Neural crest cell (in vitro differentiated cells): ENCODE data around the gene DIP2C. TPM values are rescaled to one million over a fixed set of nuclear protein-coding genes. Genes with fewer than 3 reads are reported as not detected.

Source experiments
- DNase-seq: peaks from one replicate; pipeline ENCODE4 v3.0.0; 2021; ENCODE audit warnings: low read depth, mixed read lengths, low spot score
- H3K27ac Mint-ChIP-seq: one replicate; pipeline ENCODE4 v1.8.0; 2021; ENCODE audit warnings: mild to moderate bottlenecking, mixed read lengths; ENCODE audit not compliant: unreplicated experiment
- H3K27me3 Mint-ChIP-seq: 2 replicates; pipeline ENCODE4 v1.8.0; 2021; ENCODE audit warnings: low read depth, mild to moderate bottlenecking, mixed read lengths
- H3K36me3 Mint-ChIP-seq: 2 replicates; pipeline ENCODE4 v1.8.0; 2021; ENCODE audit warnings: low read depth, mild to moderate bottlenecking, mixed read lengths
- H3K4me1 Mint-ChIP-seq: 2 replicates; pipeline ENCODE4 v1.8.0; 2021; ENCODE audit warnings: mixed read lengths
- H3K4me3 Mint-ChIP-seq: one replicate; pipeline ENCODE4 v1.8.0; 2021; ENCODE audit warnings: mild to moderate bottlenecking, mixed read lengths
- H3K9me3 Mint-ChIP-seq: 2 replicates; pipeline ENCODE4 v1.8.0; 2021; ENCODE audit warnings: mixed read lengths
- total RNA-seq: library from RNA; stranded (reverse); gene quantifications from 2 replicates; pipeline ENCODE4 v1.2.1, GENCODE V29; 2021
- TF ChIP-seq, protein P1 (sequence below): fragments of 200-600 bp; sonication (generic); conservative IDR thresholded peaks from 2 replicates; pipeline ENCODE4 v1.5.0; 2021; ENCODE audit warnings: antibody characterized with exemption, mild to moderate bottlenecking

DIP2C gene
- total RNA-seq, 1 donor from 2014 or later, result 21.7 TPM

DNA sequence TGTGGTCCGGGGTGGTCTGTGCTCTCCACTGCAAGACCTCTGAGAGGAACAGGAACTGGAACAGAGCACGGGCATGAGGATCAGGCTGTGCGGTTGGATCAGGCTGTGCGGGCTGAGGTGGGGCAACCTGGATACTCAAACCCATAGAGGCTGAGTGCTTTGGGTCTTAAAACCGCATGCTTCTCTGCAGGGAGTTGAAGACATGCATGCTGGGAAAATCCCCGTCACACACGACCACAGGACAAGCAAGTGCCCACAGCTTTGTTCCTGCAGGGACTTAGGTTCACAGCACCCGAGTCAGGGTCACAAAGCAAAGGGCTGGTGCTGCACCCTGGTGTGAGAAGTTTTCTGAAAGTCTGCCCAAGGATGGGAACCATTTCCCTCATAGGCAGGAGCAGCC, 333.0 kb downstream of the DIP2C start:
- H3K4me1 Mint-ChIP-seq, result peaks cover 4% of the 10 kb centered on the region
- H3K4me3 Mint-ChIP-seq, result no peak overlapping the region
- H3K27me3 Mint-ChIP-seq, result no peaks in the 10 kb centered on the region
- no peak for DNase-seq
- TF ChIP-seq, protein P1, sequence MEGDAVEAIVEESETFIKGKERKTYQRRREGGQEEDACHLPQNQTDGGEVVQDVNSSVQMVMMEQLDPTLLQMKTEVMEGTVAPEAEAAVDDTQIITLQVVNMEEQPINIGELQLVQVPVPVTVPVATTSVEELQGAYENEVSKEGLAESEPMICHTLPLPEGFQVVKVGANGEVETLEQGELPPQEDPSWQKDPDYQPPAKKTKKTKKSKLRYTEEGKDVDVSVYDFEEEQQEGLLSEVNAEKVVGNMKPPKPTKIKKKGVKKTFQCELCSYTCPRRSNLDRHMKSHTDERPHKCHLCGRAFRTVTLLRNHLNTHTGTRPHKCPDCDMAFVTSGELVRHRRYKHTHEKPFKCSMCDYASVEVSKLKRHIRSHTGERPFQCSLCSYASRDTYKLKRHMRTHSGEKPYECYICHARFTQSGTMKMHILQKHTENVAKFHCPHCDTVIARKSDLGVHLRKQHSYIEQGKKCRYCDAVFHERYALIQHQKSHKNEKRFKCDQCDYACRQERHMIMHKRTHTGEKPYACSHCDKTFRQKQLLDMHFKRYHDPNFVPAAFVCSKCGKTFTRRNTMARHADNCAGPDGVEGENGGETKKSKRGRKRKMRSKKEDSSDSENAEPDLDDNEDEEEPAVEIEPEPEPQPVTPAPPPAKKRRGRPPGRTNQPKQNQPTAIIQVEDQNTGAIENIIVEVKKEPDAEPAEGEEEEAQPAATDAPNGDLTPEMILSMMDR, result no peak
- peaks cover 23% of the 10 kb centered on the region for H3K36me3 Mint-ChIP-seq
- no peak overlapping the region for H3K27ac Mint-ChIP-seq
- H3K9me3 Mint-ChIP-seq, result no peaks in the 10 kb centered on the region

DNA sequence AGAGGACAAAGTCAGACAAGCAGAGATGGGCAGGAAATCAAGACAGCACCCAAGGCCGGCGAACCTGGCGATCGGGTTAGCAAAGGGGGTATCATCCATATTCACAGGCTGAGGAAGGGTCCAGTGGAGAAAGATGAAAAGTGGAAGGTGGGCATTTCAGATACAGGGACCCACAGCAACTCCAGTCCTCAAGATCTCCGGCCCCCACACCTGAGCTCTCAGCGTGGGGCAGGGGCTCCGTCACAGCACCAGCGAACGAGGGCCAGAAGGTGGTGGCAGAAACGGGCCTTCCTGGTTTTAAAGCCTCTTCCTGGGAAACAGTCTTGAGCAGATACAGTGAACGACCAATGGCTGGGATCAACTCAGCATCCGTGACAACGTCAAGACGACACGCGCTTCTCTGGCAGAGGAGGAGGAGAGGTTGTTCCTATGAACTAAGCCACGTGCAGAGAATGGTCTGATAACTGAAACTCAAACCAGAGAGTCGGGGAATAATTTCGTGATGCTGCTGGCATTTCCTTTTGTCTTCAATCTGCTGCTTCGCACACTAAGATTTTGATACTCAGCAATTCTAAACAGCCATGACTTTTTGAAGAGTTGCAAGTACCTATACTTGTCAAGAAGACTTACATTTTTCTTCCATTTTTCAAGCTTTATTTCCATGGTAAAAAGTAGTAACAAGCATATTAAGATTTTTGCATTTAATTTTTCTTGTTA, 334.4 kb downstream of the DIP2C start:
- no peaks in the 10 kb centered on the region for H3K4me1 Mint-ChIP-seq
- H3K36me3 Mint-ChIP-seq, result peaks cover 26% of the 10 kb centered on the region
- peak overlapping the region; percentile 24 for H3K27ac Mint-ChIP-seq

DNA sequence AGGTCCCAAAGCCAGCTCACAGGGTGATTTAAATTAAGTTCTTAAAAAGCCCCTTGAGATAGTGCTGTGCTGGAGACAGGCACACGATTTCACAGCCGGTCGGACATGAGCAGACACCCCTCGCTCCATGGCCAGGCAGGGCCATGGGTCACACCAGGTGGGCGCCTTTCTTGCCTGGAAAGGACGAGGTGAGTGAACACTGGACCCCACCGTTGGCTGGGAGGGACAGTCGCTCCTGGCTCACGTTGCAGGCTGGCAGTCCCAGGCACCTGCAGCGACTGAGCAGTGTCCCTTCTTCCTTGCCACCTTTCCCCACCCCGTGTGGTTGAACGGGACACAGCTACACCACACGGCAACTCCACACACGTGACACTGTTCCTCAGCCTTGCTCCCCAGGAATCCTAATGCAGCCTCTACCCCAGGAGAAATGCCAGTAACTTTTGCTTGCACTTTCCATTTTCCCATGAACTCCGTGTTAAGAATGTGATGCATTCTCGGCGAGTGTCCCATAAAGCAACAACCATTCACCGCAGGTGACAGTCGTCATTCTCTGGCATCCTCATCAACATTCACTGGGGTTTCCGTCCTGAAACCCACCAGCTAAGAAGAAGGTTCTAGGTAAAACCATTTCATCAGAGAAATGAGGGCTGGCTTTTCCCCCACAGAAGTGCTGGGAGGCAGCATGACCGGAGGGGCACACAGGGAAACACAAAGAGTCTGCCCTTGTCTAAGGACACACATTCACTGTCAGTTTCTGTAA, 336.8 kb downstream of the DIP2C start:
- Mint-ChIP-seq H3K9me3 (peaks cover 3% of the 10 kb centered on the region), H3K4me1 (no peaks in the 10 kb centered on the region), H3K36me3 (peaks cover 40% of the 10 kb centered on the region), H3K27ac (no peak overlapping the region), H3K4me3 (no peak overlapping the region), H3K27me3 (no peaks in the 10 kb centered on the region)
- TF ChIP-seq, protein P1, result no peak
- DNase-seq, result no peak

More for the DNA sequence above, 334.4 kb downstream of the DIP2C start:
- Mint-ChIP-seq H3K4me3 (no peak overlapping the region), H3K27me3 (no peaks in the 10 kb centered on the region), H3K9me3 (no peaks in the 10 kb centered on the region)
- TF ChIP-seq, protein P1, result no peak
- DNase-seq, result no peak

DNA sequence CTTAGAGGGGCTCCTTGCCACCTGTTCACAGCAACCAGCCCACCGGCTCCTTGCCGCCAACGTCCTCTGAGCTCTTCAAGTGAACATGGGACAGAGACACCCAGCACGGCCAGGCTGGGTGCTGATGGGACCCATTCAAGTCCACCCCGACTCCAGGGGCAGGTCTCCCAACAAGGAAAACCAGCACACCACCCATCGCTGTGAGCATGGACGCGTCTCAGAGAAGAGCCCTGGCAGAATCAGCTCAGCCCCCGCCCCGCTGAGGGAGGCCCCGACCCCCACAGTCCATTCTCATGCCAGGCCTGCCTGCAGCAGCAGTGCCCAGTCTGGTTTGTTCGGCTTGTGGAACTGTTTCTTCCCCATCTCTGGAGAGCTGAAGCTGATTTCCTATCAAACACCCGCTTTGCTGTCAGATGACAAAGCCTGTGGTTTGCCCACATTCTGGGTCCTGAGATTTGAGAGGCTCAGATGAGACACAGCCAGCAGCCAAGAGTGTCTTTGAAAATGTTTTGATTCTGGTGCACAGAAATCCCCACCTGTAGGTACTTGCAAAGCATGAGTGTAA, 337.6 kb downstream of the DIP2C start:
- Mint-ChIP-seq H3K4me1 (no peaks in the 10 kb centered on the region), H3K9me3 (peaks cover 4% of the 10 kb centered on the region), H3K27ac (no peak overlapping the region), H3K4me3 (no peak overlapping the region), H3K36me3 (peaks cover 40% of the 10 kb centered on the region), H3K27me3 (no peaks in the 10 kb centered on the region)
- TF ChIP-seq, protein P1, result no peak
- DNase-seq, result no peak

DNA sequence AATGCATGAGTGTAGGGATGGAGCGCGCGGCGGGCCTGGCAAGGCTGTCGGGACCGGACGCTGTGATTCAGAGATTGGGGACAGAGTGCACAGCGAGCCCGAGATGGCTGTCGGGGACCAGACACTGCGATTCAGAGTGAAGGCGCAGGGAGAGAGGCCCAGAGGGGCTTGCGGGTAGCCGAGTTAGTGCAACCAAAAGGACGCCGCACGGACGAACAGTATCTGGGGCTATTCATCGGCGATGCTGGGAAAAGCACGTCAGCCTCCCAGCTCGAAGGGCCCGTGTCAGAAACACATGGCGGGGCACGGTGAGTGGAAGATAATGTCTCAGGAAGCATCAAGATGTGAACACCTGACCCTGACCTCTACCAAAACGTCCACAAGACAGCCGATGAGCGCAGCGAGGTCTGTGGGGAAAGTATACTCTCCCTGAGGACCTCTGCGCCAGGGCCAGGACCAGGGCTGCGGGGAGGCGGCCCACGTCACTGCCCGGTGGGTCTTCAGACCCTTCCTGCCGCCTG, 338.4 kb downstream of the DIP2C start:
- Mint-ChIP-seq H3K27ac (no peak overlapping the region), H3K4me1 (no peaks in the 10 kb centered on the region), H3K36me3 (peaks cover 40% of the 10 kb centered on the region), H3K4me3 (no peak overlapping the region), H3K27me3 (no peaks in the 10 kb centered on the region), H3K9me3 (peaks cover 4% of the 10 kb centered on the region)
- no peak for DNase-seq
- TF ChIP-seq, protein P1, result no peak
